GM12878 (cell line): ENCODE data around the gene PPP3CA. TPM values are rescaled to one million over a fixed set of nuclear protein-coding genes. Genes with fewer than 3 reads are reported as not detected.

Experiments
- ATAC-seq: fragments of 200-7000 bp; cut with Tn5 transposase; 3 replicates; pipeline ENCODE4 v1.9.1; 2020; ENCODE audit warnings: mild to moderate bottlenecking, moderate library complexity
- BruUV-seq: library from RNA; stranded (reverse); fragments of 400-500 nt; replicated peaks from 2 replicates; lab custom pipeline; 2021; lab: Mats Ljungman, UMichigan
- CTCF ChIA-PET: fragments of 300-600 bp; sonication (Branson Sonifier 250); formaldehyde crosslinking; extraction: SDS; loops from one replicate; lab custom pipeline; 2021; ENCODE audit warnings: inconsistent platforms; lab: Yijun Ruan, JAX
- POLR2A ChIA-PET: fragments of 350-600 bp; formaldehyde crosslinking; extraction: SDS; loops from one replicate; lab custom pipeline; 2021; ENCODE audit warnings: inconsistent platforms; lab: Charles Lee
- RAD21 ChIA-PET: fragments of 300-600 bp; sonication (Branson Sonifier 250); formaldehyde crosslinking; loops from one replicate; lab custom pipeline; 2023; ENCODE audit warnings: antibody characterized with exemption; ENCODE audit not compliant: unreplicated experiment; lab: Charles Lee
- SMC1A ChIA-PET: fragments of 300-600 bp; sonication (Branson Sonifier 250); formaldehyde crosslinking; loops from one replicate; lab custom pipeline; 2023; ENCODE audit not compliant: unreplicated experiment, uncharacterized antibody; lab: Charles Lee
- DNase-seq: peaks from one replicate; pipeline ENCODE4 v3.0.0-alpha.2; 2011; ENCODE audit warnings: low read depth, low spot score
- FAIRE-seq: peaks from 3 replicates; lab custom pipeline; 2011; peaks lifted over from hg19 to GRCh38; lab: Jason Lieb, UNC
- H2AFZ ChIP-seq: 2 replicates; pipeline ENCODE4 v1.6.0; 2011; ENCODE audit warnings: low read depth, low read length, control low read depth; ENCODE audit not compliant: control insufficient read depth
- H3K27ac ChIP-seq: 2 replicates; pipeline ENCODE4 v1.5.1; 2011; ENCODE audit warnings: control low read depth; ENCODE audit not compliant: control insufficient read depth, insufficient read depth
- H3K27me3 ChIP-seq, 2 experiments: replicated peaks in 1 of 2; 2 replicates each; pipeline versions ENCODE4 v1.6.0 to v1.6.1; 2011; ENCODE audit warnings: low read length in 1 of 2; ENCODE audit not compliant: control insufficient read depth in 2 of 2, insufficient read depth in 2 of 2
- H3K36me3 ChIP-seq, 2 experiments: 2 replicates each; pipeline ENCODE4 v1.5.1; 2011; ENCODE audit warnings: low read length in 1 of 2; ENCODE audit not compliant: control insufficient read depth in 2 of 2, insufficient read depth in 2 of 2
- H3K4me1 ChIP-seq: 2 replicates; pipeline ENCODE4 v1.6.1; 2011; ENCODE audit warnings: mild to moderate bottlenecking, low read length, moderate library complexity, mixed read lengths; ENCODE audit not compliant: control insufficient read depth, insufficient read depth
- H3K4me2 ChIP-seq: 2 replicates; pipeline ENCODE4 v1.6.0; 2011; ENCODE audit warnings: control low read depth; ENCODE audit not compliant: control insufficient read depth, insufficient read depth
- H3K4me3 ChIP-seq: fragments of 200-600 bp; sonication (generic); 2 replicates; pipeline ENCODE4 v1.5.1; 2016
- H3K79me2 ChIP-seq: 2 replicates; pipeline ENCODE4 v1.6.0; 2011; ENCODE audit warnings: low read length; ENCODE audit not compliant: control insufficient read depth, insufficient read depth
- H3K9ac ChIP-seq: 2 replicates; pipeline ENCODE4 v1.8.0; 2011; ENCODE audit warnings: low read length, control low read depth, mixed read lengths; ENCODE audit not compliant: control insufficient read depth, insufficient read depth
- H3K9me3 ChIP-seq: replicated peaks from 3 replicates; pipeline ENCODE4 v1.5.1; 2011; ENCODE audit warnings: mild to moderate bottlenecking, low read length; ENCODE audit not compliant: control insufficient read depth, insufficient read depth
- H4K20me1 ChIP-seq: 2 replicates; pipeline ENCODE4 v1.6.0; 2011; ENCODE audit not compliant: control insufficient read depth, insufficient read depth
- BHLHE40 ChIP-seq, 2 experiments: fragments of 450-650 bp in 1 of 2; IDR thresholded peaks; 2 replicates each; pipeline ENCODE4 v1.6.1; 2011 to 2017; ENCODE audit warnings: low read depth in 2 of 2, borderline replicate concordance in 1 of 2, improper control_type of control experiment in 1 of 2, low read length in 1 of 2, mild to moderate bottlenecking in 1 of 2
- CEBPB ChIP-seq, 2 experiments: fragments of 150-350 bp in 1 of 2; IDR thresholded peaks; 2 replicates each; pipeline ENCODE4 v1.6.1; 2012 to 2014; ENCODE audit warnings: low read depth in 2 of 2, low read length in 2 of 2, borderline replicate concordance in 1 of 2, inconsistent platforms in 1 of 2
- CHD2 ChIP-seq: IDR thresholded peaks from 2 replicates; pipeline ENCODE4 v1.6.1; 2011; ENCODE audit warnings: low read depth, low read length, improper control_type of control experiment, borderline replicate concordance
- CREM ChIP-seq: IDR thresholded peaks from 2 replicates; pipeline ENCODE4 v1.6.1; 2014; ENCODE audit warnings: antibody characterized with exemption, low read depth
- EGR1 ChIP-seq, 2 experiments: IDR thresholded peaks; 1 replicate in 1 of 2; 2 replicates in 1 of 2; pipeline ENCODE4 v1.6.1; 2011 to 2012; ENCODE audit warnings: low read depth in 2 of 2, low read length in 2 of 2, borderline replicate concordance in 1 of 2, mild to moderate bottlenecking in 1 of 2, moderate library complexity in 1 of 2
- IRF5 ChIP-seq: fragments of 450-650 bp; IDR thresholded peaks from 2 replicates; pipeline ENCODE4 v1.6.1; 2017; ENCODE audit warnings: borderline replicate concordance
- MEF2B ChIP-seq: fragments of 450-650 bp; IDR thresholded peaks from 2 replicates; pipeline ENCODE4 v1.6.1; 2018; ENCODE audit warnings: mild to moderate bottlenecking, moderate library complexity; ENCODE audit not compliant: partially characterized antibody, poor library complexity, severe bottlenecking
- MXI1 ChIP-seq: fragments of 150-350 bp; IDR thresholded peaks from 2 replicates; pipeline ENCODE4 v1.6.1; 2011; ENCODE audit warnings: low read depth, mild to moderate bottlenecking, inconsistent platforms, low read length, improper control_type of control experiment
- RCOR1 ChIP-seq: conservative IDR thresholded peaks from 2 replicates; pipeline ENCODE4 v1.6.1; 2012; ENCODE audit warnings: low read depth, low read length, improper control_type of control experiment
- SMC3 ChIP-seq: IDR thresholded peaks from 2 replicates; pipeline ENCODE4 v1.6.1; 2011; ENCODE audit warnings: low read length, improper control_type of control experiment, borderline replicate concordance
- SREBF1 ChIP-seq: IDR thresholded peaks from 2 replicates; pipeline ENCODE4 v1.6.1; 2012; ENCODE audit warnings: mild to moderate bottlenecking, low read length
- SREBF2 ChIP-seq: IDR thresholded peaks from 2 replicates; pipeline ENCODE4 v1.6.1; 2012; ENCODE audit warnings: mild to moderate bottlenecking, low read length
- STAT3 ChIP-seq: IDR thresholded peaks from 2 replicates; pipeline ENCODE4 v1.6.1; 2011; ENCODE audit warnings: low read depth, low read length, improper control_type of control experiment
- TCF3 ChIP-seq: IDR thresholded peaks from 2 replicates; pipeline ENCODE4 v1.6.1; 2012; ENCODE audit warnings: low read depth, mild to moderate bottlenecking, low read length, borderline replicate concordance; ENCODE audit not compliant: insufficient read depth
- WRNIP1 ChIP-seq: IDR thresholded peaks from 2 replicates; pipeline ENCODE4 v1.6.1; 2011; ENCODE audit warnings: low read depth, low read length, improper control_type of control experiment, borderline replicate concordance
- WGBS: methylation state at CpG from one replicate; pipeline ENCODE4 v1.1.6; 2016; ENCODE audit warnings: low lambda C conversion rate; ENCODE audit not compliant: insufficient replicate concordance, insufficient coverage; ENCODE audit errors: missing lambda C conversion rate; 5-methylcytosine and 5-hydroxymethylcytosine counted together
- in situ Hi-C: fragments of 300-500 bp; cut with MboI; formaldehyde crosslinking; loops from 9 replicates; pipeline ENCODE4 v1.14.3; 2018; ENCODE audit warnings: mixed read lengths
- intact Hi-C: fragments of 100-400 bp; cut with micrococcal nuclease; formaldehyde crosslinking; loops from one replicate; pipeline ENCODE4 v1.14.2; 2022; ENCODE audit not compliant: unreplicated experiment
- polyA plus RNA-seq, 11 experiments: library from polyadenylated mRNA; depleted of rRNA in 4 of 11; unstranded in 6 of 11; stranded (reverse) in 5 of 11; fragments of >200 nt; fragmentation: Nextera tagmentation in 4 of 11; fragmentation: Illumina TruSeq in 1 of 11; extraction: Ambion mirVana in 4 of 11; extraction: Trizol in 1 of 11; gene quantifications; 1 replicate in 1 of 11; 2 replicates in 10 of 11; pipeline versions ENCODE4 v1.2.1 to v1.2.3, GENCODE V29; 2011 to 2016; ENCODE audit warnings: inconsistent platforms in 2 of 11, missing spikeins in 2 of 11, low read depth in 1 of 11
- total RNA-seq, 4 experiments: library from RNA; depleted of rRNA in 3 of 4; stranded (reverse); fragments of >200 nt in 3 of 4; fragmentation: Illumina TruSeq in 1 of 4; extraction: Trizol in 1 of 4; gene quantifications; 2 replicates each; pipeline versions ENCODE4 v1.2.1 to v1.2.3, GENCODE V29; 2013 to 2021
- TF ChIP-seq, protein P1 (sequence below): fragments of 450-650 bp; formaldehyde crosslinking; IDR thresholded peaks from 2 replicates; pipeline ENCODE4 v1.5.0; 2022; ENCODE audit warnings: mild to moderate bottlenecking, missing genetic modification characterization

The PPP3CA gene
- total and polyA plus RNA-seq, 10 of the 15 experiments (the other 5 are each of a cell fraction or from before 2014, with no cell fraction given), result 0.33 to 9.0 (median 1.0) TPM

GRCh38 chr4:101239665-101240064 lies 107.7 kb downstream of the PPP3CA start:
- ChIA-PET RAD21 (no interaction called here), SMC1A (no interaction called here), CTCF (no interaction called here), POLR2A (no interaction called here)
- Histone ChIP-seq H3K9ac (no peak overlapping the region), H3K4me3 (no peak overlapping the region), H3K4me1 (no peaks in the 10 kb centered on the region), H2AFZ (no peak overlapping the region), H3K27me3 (no peaks in the 10 kb centered on the region), H3K27ac (no peak overlapping the region), H3K36me3 (no peaks in the 10 kb centered on the region), H3K4me2 (no peak overlapping the region), H4K20me1 (no peaks in the 10 kb centered on the region), H3K79me2 (no peaks in the 10 kb centered on the region), H3K9me3 (no peaks in the 10 kb centered on the region; the same call in 2 of the 3 replicates)
- intact Hi-C loops (no loop called here), in situ Hi-C loops (no loop called here)
- DNase-seq (no peak), FAIRE-seq (no peak), ATAC-seq (no peak)
- WGBS, result 14% methylated on average over 1 of the region's 1 CpG
- no TSS peak for BruUV-seq
- TF ChIP-seq BHLHE40 (IDR thresholded peaks at IDR 0.05; ENCODE audit: borderline replicate concordance in 1 of 2, low read depth in 2 of 2, low read length in 1 of 2) (no peak), SREBF1 (no peak), EGR1 (IDR thresholded peaks at IDR 0.05; ENCODE audit: borderline replicate concordance in 1 of 2, low read depth in 2 of 2, low read length in 2 of 2) (no peak), MXI1 (no peak), CREM (no peak), STAT3 (no peak), MEF2B (no peak), SMC3 (no peak), RCOR1 (no peak), CHD2 (no peak), SREBF2 (no peak), IRF5 (no peak), WRNIP1 (no peak), TCF3 (no peak), CEBPB (IDR thresholded peaks at IDR 0.05; ENCODE audit: borderline replicate concordance in 1 of 2, low read depth in 2 of 2, low read length in 2 of 2) (no peak)
- TF ChIP-seq, protein P1, sequence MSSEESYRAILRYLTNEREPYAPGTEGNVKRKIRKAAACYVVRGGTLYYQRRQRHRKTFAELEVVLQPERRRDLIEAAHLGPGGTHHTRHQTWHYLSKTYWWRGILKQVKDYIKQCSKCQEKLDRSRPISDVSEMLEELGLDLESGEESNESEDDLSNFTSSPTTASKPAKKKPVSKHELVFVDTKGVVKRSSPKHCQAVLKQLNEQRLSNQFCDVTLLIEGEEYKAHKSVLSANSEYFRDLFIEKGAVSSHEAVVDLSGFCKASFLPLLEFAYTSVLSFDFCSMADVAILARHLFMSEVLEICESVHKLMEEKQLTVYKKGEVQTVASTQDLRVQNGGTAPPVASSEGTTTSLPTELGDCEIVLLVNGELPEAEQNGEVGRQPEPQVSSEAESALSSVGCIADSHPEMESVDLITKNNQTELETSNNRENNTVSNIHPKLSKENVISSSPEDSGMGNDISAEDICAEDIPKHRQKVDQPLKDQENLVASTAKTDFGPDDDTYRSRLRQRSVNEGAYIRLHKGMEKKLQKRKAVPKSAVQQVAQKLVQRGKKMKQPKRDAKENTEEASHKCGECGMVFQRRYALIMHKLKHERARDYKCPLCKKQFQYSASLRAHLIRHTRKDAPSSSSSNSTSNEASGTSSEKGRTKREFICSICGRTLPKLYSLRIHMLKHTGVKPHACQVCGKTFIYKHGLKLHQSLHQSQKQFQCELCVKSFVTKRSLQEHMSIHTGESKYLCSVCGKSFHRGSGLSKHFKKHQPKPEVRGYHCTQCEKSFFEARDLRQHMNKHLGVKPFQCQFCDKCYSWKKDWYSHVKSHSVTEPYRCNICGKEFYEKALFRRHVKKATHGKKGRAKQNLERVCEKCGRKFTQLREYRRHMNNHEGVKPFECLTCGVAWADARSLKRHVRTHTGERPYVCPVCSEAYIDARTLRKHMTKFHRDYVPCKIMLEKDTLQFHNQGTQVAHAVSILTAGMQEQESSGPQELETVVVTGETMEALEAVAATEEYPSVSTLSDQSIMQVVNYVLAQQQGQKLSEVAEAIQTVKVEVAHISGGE, result no peak
